Mucosa of rectum (tissue), 2 donors: ENCODE data around the gene ROGDI.
"Not testable (repeated sequence)": the region's sequence is repeated elsewhere in the genome, so short reads cannot be mapped to it uniquely, and the experiment has no call there.

ENCODE experiments used
- H3K27ac ChIP-seq, 2 donors: one replicate each; pipeline ENCODE4 v1.7.0; 2013; ENCODE audit warnings: inconsistent platforms in 2 of 2, low read depth in 2 of 2, low read length in 2 of 2
- H3K27me3 ChIP-seq, 2 donors: one replicate each; pipeline ENCODE4 v1.7.0; 2013; ENCODE audit warnings: low read length in 2 of 2; ENCODE audit not compliant: control insufficient read depth in 2 of 2, insufficient read depth in 2 of 2
- H3K36me3 ChIP-seq, 2 donors: one replicate each; pipeline ENCODE4 v1.7.0; 2013; ENCODE audit warnings: low read length in 2 of 2; ENCODE audit not compliant: control insufficient read depth in 2 of 2, insufficient read depth in 2 of 2
- H3K4me1 ChIP-seq, 2 donors: one replicate each; pipeline ENCODE4 v1.7.0; 2013; ENCODE audit warnings: low read length in 2 of 2, mild to moderate bottlenecking in 1 of 2; ENCODE audit not compliant: control insufficient read depth in 2 of 2, insufficient read depth in 2 of 2
- H3K4me3 ChIP-seq, 2 donors: one replicate each; pipeline ENCODE4 v1.7.0; 2013; ENCODE audit warnings: low read length in 2 of 2
- H3K9ac ChIP-seq, 2 donors: one replicate each; pipeline ENCODE4 v1.7.0; 2013; ENCODE audit warnings: low read length in 2 of 2, low read depth in 1 of 2, mild to moderate bottlenecking in 1 of 2
- H3K9me3 ChIP-seq, 2 donors: one replicate each; pipeline ENCODE4 v1.7.0; 2013; ENCODE audit warnings: low read length in 2 of 2; ENCODE audit not compliant: control insufficient read depth in 2 of 2
- donor health status: healthy.
- donor health status: Normal muscosa, but diverticular disease.

The ROGDI gene

DNA sequence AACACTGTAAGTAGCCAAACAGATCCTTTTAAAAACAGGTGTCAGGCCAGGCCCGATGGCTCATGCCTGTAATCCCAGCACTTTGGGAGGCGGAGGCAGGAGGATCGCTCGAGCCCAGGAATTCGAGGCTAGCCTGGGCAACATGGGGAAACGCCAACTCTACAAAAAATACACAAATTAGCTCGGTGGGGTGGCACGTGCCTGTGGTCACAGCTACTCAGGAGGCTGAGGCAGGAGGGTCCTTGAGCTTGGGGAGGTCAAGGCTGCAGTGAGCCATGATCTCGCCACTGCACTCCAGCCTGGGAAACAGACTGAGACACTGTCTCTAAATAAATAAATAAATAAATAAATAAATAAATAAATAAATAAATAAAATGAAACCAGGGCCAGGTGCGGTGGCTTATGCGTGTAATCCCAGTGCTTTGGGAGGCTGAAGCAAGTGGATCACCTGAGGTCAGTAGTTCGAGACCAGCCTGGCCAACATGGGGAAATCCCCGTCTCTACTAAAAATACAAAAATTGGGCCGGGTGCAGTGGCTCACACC, 17.9 kb downstream of the ROGDI start:
- H3K4me3 ChIP-seq, H3K9ac ChIP-seq, H3K4me1 ChIP-seq, H3K9me3 ChIP-seq, H3K27ac ChIP-seq, H3K27me3 ChIP-seq, H3K36me3 ChIP-seq: not testable (repeated sequence)

DNA sequence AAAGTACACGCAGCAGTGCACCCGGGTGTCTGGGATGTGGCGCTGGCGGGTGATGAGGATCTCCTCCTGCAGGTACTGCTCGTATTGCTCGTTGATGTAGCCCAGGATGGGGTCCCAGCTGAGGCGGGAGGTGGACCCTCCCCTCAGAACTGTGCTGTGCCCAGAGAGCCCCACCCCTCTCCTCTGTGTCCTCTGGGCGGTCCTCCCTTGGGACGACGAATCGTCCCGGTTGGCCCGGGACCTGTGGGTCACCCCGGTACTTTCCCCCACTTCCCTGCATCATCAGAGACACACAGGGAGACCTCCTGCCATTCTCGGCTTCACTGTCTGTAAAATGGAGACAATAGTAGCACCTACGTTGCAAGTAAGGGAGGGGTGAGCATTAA, 18.5 kb downstream of the ROGDI start:
- Histone ChIP-seq H3K4me1 (peaks cover 0 to 2% of the 10 kb centered on the region in 2 donors), H3K9ac (no peak overlapping the region), H3K9me3 (no peaks in the 10 kb centered on the region), H3K27ac (no peak overlapping the region), H3K4me3 (no peak overlapping the region), H3K27me3 (peaks cover 0 to 2% of the 10 kb centered on the region in 2 donors), H3K36me3 (no peaks in the 10 kb centered on the region)

DNA sequence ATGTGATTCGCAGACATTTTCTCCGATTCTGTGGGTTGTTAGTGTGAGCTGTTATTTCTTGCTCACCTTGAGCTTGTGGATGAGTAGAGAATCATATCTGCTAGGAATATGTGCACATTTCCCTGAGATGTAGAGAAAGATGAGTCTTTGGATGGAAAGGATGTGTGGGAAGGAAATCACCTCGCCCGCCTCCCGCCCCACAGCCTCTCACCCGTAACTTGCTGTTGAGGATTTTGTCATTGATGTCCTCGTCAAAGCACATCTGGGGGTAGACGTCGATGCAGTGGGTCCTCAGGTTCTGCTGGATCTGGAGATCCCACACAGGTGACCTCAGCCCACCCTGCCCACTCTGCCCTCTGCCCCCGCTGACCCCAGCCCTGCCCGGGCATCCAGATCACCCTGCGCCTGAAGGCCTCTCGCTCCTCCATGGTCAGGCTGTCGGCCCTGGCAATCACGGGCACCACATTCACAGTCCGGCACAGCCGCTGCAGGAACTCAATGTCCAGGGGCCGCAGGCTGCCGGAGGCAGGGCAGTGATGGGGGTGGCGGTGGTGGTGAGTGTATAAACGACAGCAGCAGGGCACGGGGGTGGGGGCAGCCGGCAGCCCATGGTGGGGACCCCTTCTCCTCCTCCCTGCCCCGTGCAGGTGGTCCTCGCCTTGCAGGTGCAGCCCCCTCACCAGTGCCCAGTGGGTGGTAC, 19.0 kb downstream of the ROGDI start:
- Histone ChIP-seq H3K36me3 (no peaks in the 10 kb centered on the region), H3K27me3 (peaks cover 0 to 2% of the 10 kb centered on the region in 2 donors), H3K4me3 (no peak overlapping the region), H3K9ac (no peak overlapping the region), H3K27ac (no peak overlapping the region), H3K4me1 (peaks cover 0 to 2% of the 10 kb centered on the region in 2 donors), H3K9me3 (no peaks in the 10 kb centered on the region)

DNA sequence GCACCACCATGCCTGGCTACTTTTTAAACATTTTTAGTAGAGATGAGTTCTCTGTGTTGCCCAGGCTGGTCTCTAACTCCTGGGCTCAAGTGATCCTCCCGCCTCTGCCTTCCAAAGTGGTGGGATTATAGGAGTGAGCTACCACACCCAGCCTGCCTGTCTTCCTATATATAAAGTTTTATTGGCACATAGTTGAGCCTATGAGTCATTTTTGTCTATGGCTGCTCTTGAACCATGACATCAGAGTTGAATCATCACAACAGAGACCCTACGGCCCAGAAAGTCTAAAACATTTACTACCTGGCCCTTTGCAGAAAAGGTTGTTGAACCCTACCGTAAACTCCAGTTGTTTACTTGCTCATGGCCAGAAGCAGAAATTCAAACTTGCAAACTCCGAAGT, 22.2 kb downstream of the ROGDI start:
- H3K4me3 ChIP-seq = no peak overlapping the region
- no peak overlapping the region for H3K9ac ChIP-seq
- H3K27ac ChIP-seq = no peak overlapping the region
- no peaks in the 10 kb centered on the region for H3K36me3 ChIP-seq
- H3K4me1 ChIP-seq = peaks cover 0 to 2% of the 10 kb centered on the region in 2 donors
- H3K27me3 ChIP-seq = no peaks in the 10 kb centered on the region
- H3K9me3 ChIP-seq = no peaks in the 10 kb centered on the region

DNA sequence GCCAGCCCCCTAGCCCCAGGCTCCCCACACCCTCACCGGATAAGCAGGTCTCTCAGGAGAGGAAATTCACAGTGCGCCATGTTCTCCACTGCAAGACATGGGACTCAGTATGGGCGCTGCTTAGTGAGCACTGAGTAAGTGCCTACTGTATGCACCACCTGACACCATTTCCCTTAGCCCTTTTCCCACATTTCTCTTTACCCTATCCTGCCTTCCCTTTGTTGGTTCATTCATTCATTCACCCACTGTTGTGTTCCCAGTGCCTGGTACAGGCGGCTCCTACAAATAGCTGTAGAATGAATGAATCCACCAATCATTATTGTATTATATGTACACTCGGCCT, 24.4 kb downstream of the ROGDI start:
- no peak overlapping the region for H3K4me3 ChIP-seq
- H3K4me1 ChIP-seq = peaks cover 0 to 2% of the 10 kb centered on the region in 2 donors
- H3K27me3 ChIP-seq = no peaks in the 10 kb centered on the region
- no peaks in the 10 kb centered on the region for H3K9me3 ChIP-seq
- H3K36me3 ChIP-seq = no peaks in the 10 kb centered on the region
- H3K27ac ChIP-seq = no peak overlapping the region
- no peak overlapping the region for H3K9ac ChIP-seq

DNA sequence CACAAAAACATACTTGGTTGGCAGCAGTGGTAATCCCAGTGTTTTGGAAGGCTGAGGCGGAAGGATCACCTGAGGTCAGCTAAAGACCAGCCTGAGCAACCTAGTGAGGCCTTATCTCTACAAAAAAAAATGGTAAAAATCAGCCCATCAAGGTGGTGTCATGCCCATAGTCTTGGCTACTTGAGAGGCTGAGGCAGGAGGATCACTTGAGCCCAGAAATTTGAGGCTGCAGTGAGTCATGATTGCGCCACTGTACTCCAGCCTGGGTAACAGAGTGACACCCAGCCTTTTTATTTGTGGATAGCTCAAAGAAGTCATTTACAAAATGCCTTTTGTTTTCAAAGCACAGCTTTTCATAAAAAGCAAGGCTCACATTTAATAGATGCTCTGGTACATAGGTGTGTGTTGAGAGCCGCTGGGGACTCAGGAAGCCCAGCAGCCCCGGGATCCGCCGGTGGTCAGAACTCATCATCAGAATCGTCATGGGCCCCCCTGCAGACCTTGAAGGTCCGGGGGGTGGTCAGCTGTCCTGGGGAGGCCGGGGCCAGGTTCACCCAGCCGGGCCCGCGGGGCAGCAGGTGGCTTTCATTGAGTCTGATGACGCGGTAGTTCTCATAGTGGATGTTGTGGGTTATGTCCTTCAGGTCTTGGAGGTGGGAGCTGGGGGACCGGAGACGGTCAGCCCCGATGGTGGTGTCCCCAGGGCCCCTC, 24.9 kb downstream of the ROGDI start:
- peaks cover 0 to 2% of the 10 kb centered on the region in 2 donors for H3K4me1 ChIP-seq
- no peak overlapping the region for H3K27ac ChIP-seq
- no peaks in the 10 kb centered on the region for H3K27me3 ChIP-seq
- no peaks in the 10 kb centered on the region for H3K36me3 ChIP-seq
- no peak overlapping the region for H3K9ac ChIP-seq
- H3K4me3 ChIP-seq = no peak overlapping the region
- no peaks in the 10 kb centered on the region for H3K9me3 ChIP-seq

DNA sequence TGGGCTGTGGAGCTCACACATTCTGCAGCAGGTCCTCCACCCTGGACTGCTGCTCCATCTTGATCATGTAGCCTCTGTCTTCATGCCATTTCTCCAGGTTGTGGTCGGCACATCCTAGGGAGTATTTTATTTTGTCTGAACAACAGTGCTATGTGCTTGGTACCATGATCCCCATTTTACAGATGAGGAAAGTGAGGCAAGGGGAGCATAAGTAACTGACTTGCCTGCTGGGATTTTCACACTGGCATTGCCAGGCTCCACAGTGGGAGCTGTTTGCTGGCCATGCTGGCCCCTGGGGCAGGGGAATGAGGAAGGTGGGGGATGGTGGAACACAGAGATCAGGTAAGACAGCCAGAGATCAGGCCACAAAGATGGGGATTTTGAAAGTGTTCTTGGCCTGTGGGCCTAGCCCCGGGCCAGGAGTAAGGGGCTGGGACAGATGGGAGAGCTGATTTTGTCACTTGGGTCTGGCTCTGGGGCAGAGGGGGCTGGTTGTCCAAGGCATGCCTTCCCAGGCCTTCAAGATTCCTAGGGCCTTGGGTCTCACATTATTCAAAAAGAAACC, 26.2 kb downstream of the ROGDI start:
- no peaks in the 10 kb centered on the region for H3K27me3 ChIP-seq
- no peak overlapping the region for H3K4me3 ChIP-seq
- H3K36me3 ChIP-seq = no peaks in the 10 kb centered on the region
- H3K9me3 ChIP-seq = no peaks in the 10 kb centered on the region
- H3K27ac ChIP-seq = no peak overlapping the region
- H3K9ac ChIP-seq = no peak overlapping the region
- H3K4me1 ChIP-seq = peaks cover 0 to 2% of the 10 kb centered on the region in 2 donors

DNA sequence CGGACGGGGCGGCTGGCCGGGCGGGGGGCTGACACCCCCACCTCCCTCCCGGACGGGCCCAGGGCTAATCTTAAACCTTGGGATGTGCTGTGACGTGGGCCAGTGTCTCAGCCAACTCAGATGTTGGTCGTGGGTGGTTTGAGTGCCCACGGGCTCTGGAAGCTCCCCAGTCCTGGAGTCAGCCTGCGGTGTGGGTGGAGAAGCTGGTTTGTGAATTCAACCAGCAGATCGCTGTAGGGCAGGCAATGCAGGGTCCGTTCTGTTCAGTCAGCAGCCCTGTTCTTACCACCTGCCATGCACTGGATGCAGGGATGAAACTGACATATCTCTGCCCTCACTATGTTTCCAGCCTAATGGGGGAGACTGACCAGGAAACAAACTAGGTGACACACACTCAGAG, 27.4 kb downstream of the ROGDI start:
- Histone ChIP-seq H3K27me3 (no peaks in the 10 kb centered on the region), H3K4me1 (peaks cover 0 to 2% of the 10 kb centered on the region in 2 donors), H3K27ac (no peak overlapping the region), H3K9me3 (no peaks in the 10 kb centered on the region), H3K9ac (no peak overlapping the region), H3K36me3 (no peaks in the 10 kb centered on the region), H3K4me3 (no peak overlapping the region)

DNA sequence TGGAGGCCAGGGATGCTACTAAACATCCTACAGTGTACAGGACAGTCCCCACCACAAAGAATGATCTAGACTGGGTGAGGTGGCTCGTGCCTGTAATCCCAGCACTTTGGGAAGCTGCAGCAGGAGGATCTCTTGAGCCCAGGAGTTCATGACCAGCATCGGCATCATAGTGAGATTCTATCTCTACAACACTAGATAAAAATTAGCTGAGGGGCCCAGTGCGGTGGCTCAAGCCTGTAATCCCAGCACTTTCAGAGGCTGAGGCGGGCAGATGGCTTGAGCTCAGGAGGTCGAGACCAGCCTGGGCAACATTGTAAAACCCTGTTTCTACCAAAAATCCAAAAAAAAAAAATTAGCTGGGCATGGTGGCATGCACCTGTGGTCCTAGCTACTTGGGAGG, 30.1 kb downstream of the ROGDI start:
- Histone ChIP-seq H3K4me3 (no peak overlapping the region), H3K27me3 (no peaks in the 10 kb centered on the region), H3K9ac (no peak overlapping the region), H3K9me3 (no peaks in the 10 kb centered on the region), H3K4me1 (peaks cover 14 to 15% of the 10 kb centered on the region in 2 donors), H3K36me3 (no peaks in the 10 kb centered on the region), H3K27ac (no peak overlapping the region)

DNA sequence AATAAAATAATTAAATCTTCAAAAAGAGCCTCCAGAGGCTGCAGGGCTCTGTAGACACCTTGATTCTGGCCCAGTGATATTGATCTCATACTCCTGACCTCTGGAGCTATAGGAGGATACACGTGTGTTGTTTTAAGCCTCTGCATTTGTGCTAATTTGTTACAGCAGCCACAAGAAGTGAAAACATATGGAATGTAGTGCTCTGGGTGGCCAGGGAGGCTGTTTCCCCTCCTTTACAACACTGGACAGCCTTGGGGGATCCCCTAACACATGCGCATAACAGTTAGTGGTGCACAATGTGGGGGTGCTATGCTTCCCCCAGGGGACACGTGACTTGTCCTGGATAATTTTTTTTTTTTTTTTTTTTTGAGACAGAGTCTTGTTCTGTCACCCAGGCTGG, 30.8 kb downstream of the ROGDI start:
- H3K9ac ChIP-seq = no peak overlapping the region
- no peak overlapping the region for H3K27ac ChIP-seq
- H3K9me3 ChIP-seq = no peaks in the 10 kb centered on the region
- no peak overlapping the region for H3K4me3 ChIP-seq
- H3K4me1 ChIP-seq = peaks cover 15 to 16% of the 10 kb centered on the region in 2 donors
- no peaks in the 10 kb centered on the region for H3K36me3 ChIP-seq
- H3K27me3 ChIP-seq = no peaks in the 10 kb centered on the region
